Measurements from ENCODE around the gene ZNF326. TPM values are rescaled to one million over a fixed set of nuclear protein-coding genes. Genes with fewer than 3 reads are reported as not detected.

Gene ZNF326
- total RNA-seq, 1 experiment from 2014 or later, result 28.9 TPM

DNA sequence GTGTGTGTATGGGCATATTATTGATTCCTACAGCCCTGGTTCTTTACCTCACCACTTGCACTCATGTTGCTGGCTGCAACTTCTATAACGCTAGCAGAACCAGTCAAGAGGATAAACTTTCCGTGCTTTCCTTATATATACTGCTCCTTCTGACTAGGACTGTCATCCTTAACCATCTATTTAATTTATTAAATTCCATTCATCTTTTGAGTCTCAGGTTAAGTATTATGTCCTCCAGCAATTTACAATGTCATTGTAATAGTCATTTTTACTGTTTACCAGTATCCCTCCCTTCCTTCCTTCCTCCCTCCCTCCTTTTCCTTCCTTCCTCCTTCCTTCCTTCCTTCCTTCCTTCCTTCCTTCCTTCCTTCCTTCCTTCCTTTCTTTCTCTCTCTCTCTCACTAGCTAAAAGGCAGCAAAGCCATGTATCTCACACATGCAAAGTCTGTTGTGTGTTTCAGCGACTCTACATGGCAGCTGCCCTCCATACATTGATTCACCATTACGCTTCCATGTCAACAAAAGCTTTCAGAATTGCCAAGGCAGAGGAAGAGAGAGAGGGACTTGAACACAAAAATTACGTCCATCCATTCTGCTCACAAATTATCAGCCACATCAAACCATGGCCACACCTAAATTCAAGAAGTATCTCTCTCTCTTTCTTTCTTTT lies 73.8 kb downstream of the ZNF326 start:
- BruUV-seq (replicated peaks), result no TSS peak
- no peak overlapping the region for H3K4me3 Mint-ChIP-seq (ENCODE audit: unreplicated experiment)
- POLR2A ChIA-PET, result no interaction called here
- TF ChIP-seq, protein P1, sequence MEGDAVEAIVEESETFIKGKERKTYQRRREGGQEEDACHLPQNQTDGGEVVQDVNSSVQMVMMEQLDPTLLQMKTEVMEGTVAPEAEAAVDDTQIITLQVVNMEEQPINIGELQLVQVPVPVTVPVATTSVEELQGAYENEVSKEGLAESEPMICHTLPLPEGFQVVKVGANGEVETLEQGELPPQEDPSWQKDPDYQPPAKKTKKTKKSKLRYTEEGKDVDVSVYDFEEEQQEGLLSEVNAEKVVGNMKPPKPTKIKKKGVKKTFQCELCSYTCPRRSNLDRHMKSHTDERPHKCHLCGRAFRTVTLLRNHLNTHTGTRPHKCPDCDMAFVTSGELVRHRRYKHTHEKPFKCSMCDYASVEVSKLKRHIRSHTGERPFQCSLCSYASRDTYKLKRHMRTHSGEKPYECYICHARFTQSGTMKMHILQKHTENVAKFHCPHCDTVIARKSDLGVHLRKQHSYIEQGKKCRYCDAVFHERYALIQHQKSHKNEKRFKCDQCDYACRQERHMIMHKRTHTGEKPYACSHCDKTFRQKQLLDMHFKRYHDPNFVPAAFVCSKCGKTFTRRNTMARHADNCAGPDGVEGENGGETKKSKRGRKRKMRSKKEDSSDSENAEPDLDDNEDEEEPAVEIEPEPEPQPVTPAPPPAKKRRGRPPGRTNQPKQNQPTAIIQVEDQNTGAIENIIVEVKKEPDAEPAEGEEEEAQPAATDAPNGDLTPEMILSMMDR (IDR thresholded peaks at IDR 0.05; ENCODE audit: unreplicated experiment), result no peak
- CTCF ChIA-PET, result interaction anchor here (1.5 kb wide), 1 partner anchor 16 kb away, joined by 4 read pairs; no protein-coding TSS in a partner anchor
- H3K4me1 Mint-ChIP-seq (ENCODE audit: insufficient read depth, unreplicated experiment), result no peaks in the 10 kb centered on the region
- H3K27ac Mint-ChIP-seq (ENCODE audit: low read depth, unreplicated experiment), result no peak overlapping the region
- peaks cover 3% of the 10 kb centered on the region for H3K9me3 Mint-ChIP-seq (ENCODE audit: unreplicated experiment)
- no peaks in the 10 kb centered on the region for H3K36me3 Mint-ChIP-seq (ENCODE audit: insufficient read depth, unreplicated experiment)
- DNase-seq (ENCODE audit: unreplicated experiment), result no peak
- intact Hi-C loops (cut with micrococcal nuclease), result no loop called here
- peaks cover 68% of the 10 kb centered on the region for H3K27me3 Mint-ChIP-seq (ENCODE audit: insufficient read depth, unreplicated experiment)

DNA sequence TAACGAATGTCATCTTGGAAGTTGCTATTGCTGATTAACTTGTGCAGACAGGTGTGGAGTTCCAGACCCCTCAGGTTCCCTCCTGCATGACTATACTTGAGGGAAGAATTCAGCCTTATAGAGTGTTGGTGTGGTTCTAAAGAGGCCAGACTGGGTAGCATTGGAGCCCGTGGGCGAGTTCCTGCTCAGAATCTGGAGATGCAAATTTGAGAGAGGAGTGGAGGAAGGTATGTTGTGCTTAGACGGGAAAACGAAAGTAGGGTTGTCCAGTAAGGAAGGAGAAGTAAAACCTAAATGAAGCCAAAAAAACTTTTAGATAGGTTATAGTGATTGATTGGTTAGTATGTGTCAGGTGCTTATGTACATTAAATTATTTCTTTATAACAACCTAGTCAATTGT lies 79.2 kb downstream of the ZNF326 start:
- intact Hi-C loops (cut with micrococcal nuclease), result no loop called here
- Mint-ChIP-seq H3K4me1 (ENCODE audit: insufficient read depth, unreplicated experiment) (no peaks in the 10 kb centered on the region), H3K9me3 (ENCODE audit: unreplicated experiment) (no peaks in the 10 kb centered on the region), H3K36me3 (ENCODE audit: insufficient read depth, unreplicated experiment) (no peaks in the 10 kb centered on the region), H3K27me3 (ENCODE audit: insufficient read depth, unreplicated experiment) (peaks cover 44% of the 10 kb centered on the region), H3K27ac (ENCODE audit: low read depth, unreplicated experiment) (no peak overlapping the region), H3K4me3 (ENCODE audit: unreplicated experiment) (no peak overlapping the region)
- no TSS peak for BruUV-seq (replicated peaks)
- ChIA-PET POLR2A (no interaction called here), CTCF (no interaction called here)
- no peak for DNase-seq (ENCODE audit: unreplicated experiment)
- TF ChIP-seq, protein P1 (IDR thresholded peaks at IDR 0.05; ENCODE audit: unreplicated experiment), result no peak

DNA sequence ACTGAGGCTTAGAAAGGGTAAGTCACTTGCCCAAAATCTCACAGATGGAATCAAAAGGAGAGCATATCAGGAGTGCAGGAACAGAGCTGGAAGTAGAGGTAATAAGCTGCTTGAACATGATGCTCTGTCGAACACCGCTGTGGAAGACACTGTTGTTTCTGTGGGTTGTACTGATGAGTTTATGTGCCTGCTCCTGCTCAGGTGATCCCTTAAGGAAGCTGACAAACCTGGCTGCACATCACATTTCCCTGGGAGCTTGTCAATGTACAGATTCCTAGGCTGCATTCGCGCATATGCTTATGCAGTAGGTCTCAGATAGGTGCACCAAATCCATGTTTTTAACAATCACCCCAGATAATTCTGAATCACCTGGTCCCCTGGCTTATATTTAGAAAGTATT lies 79.7 kb downstream of the ZNF326 start:
- CTCF ChIA-PET, result interaction anchor here (0.6 to 0.9 kb wide), 2 partner anchors 505 to 1235 kb away, joined by 4 to 5 read pairs; no protein-coding TSS in a partner anchor
- no peak for DNase-seq (ENCODE audit: unreplicated experiment)
- POLR2A ChIA-PET, result no interaction called here
- Mint-ChIP-seq H3K9me3 (ENCODE audit: unreplicated experiment) (no peaks in the 10 kb centered on the region), H3K36me3 (ENCODE audit: insufficient read depth, unreplicated experiment) (no peaks in the 10 kb centered on the region), H3K27ac (ENCODE audit: low read depth, unreplicated experiment) (no peak overlapping the region), H3K4me1 (ENCODE audit: insufficient read depth, unreplicated experiment) (no peaks in the 10 kb centered on the region), H3K4me3 (ENCODE audit: unreplicated experiment) (no peak overlapping the region), H3K27me3 (ENCODE audit: insufficient read depth, unreplicated experiment) (peaks cover 39% of the 10 kb centered on the region)
- TF ChIP-seq, protein P1 (IDR thresholded peaks at IDR 0.05; ENCODE audit: unreplicated experiment), result no peak
- intact Hi-C loops (cut with micrococcal nuclease), result no loop called here
- BruUV-seq (replicated peaks), result no TSS peak

DNA sequence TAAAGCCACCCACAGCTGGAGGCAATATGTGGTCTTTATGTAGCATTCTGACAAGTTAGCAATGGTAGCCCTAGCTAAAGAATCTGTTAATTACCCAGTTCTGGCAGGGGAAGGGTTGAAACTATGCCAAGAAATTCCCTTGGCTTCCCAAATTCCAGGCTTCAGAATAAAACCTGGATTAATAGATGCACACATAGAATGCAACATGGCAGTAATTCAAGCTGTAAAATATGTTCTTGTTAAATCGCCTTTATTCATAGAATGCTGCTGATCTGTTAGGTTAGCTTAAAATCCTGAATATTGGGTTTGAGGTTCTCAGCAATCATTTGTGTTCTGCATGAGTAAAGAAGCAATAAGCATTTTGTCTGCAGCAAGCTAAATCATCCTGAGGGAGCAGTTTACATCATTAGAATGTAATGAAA lies 80.1 kb downstream of the ZNF326 start:
- H3K27me3 Mint-ChIP-seq (ENCODE audit: insufficient read depth, unreplicated experiment), result peaks cover 38% of the 10 kb centered on the region
- no peaks in the 10 kb centered on the region for H3K9me3 Mint-ChIP-seq (ENCODE audit: unreplicated experiment)
- intact Hi-C loops (cut with micrococcal nuclease), result no loop called here
- ChIA-PET CTCF (interaction anchor here (0.6 to 0.9 kb wide), 2 partner anchors 504 to 1235 kb away, joined by 4 to 5 read pairs; no protein-coding TSS in a partner anchor), POLR2A (no interaction called here)
- no peak for DNase-seq (ENCODE audit: unreplicated experiment)
- TF ChIP-seq, protein P1 (IDR thresholded peaks at IDR 0.05; ENCODE audit: unreplicated experiment), result no peak
- BruUV-seq (replicated peaks), result no TSS peak
- H3K4me1 Mint-ChIP-seq (ENCODE audit: insufficient read depth, unreplicated experiment), result no peaks in the 10 kb centered on the region
- H3K4me3 Mint-ChIP-seq (ENCODE audit: unreplicated experiment), result no peak overlapping the region
- no peak overlapping the region for H3K27ac Mint-ChIP-seq (ENCODE audit: low read depth, unreplicated experiment)
- H3K36me3 Mint-ChIP-seq (ENCODE audit: insufficient read depth, unreplicated experiment), result no peaks in the 10 kb centered on the region
